ENCODE results near the gene OR10G8.

The OR10G8 gene

GRCh38 chr11:124071623-124071948 lies 45.0 kb downstream of the OR10G8 start:
- TF ChIP-seq POU6F1 (CRISPR knock-in tag; IDR thresholded peaks at IDR 0.05; ENCODE audit: borderline replicate concordance, low read depth) (no peak), ISL1 (CRISPR knock-in tag; IDR thresholded peaks at IDR 0.05) (no peak), CSDC2 (CRISPR knock-in tag; IDR thresholded peaks at IDR 0.05) (no peak), ZNF70 (CRISPR knock-in tag; IDR thresholded peaks at IDR 0.05) (no peak), ZFP3 (CRISPR knock-in tag; IDR thresholded peaks at IDR 0.05) (no peak), CSRNP3 (CRISPR knock-in tag; IDR thresholded peaks at IDR 0.05) (no peak), CREB5 (CRISPR knock-in tag; IDR thresholded peaks at IDR 0.05; ENCODE audit: low read depth) (no peak), BACH2 (CRISPR knock-in tag; IDR thresholded peaks at IDR 0.05; ENCODE audit: borderline replicate concordance) (no peak), RARB (CRISPR knock-in tag; IDR thresholded peaks at IDR 0.05) (no peak)
- ATAC-seq = no peak

- no peak for ATAC-seq
- TF ChIP-seq SNAI2 (CRISPR knock-in tag; IDR thresholded peaks at IDR 0.05) (no peak), ZC3H10 (CRISPR knock-in tag; IDR thresholded peaks at IDR 0.05) (no peak), CSRNP3 (CRISPR knock-in tag; IDR thresholded peaks at IDR 0.05) (no peak), TSHZ2 (CRISPR knock-in tag; IDR thresholded peaks at IDR 0.05) (no peak), ZFP3 (CRISPR knock-in tag; IDR thresholded peaks at IDR 0.05) (no peak), OSR1 (CRISPR knock-in tag; IDR thresholded peaks at IDR 0.05) (no peak), ISL1 (CRISPR knock-in tag; IDR thresholded peaks at IDR 0.05) (no peak)
Measured at GRCh38 chr11:124072147-124072546, 45.5 kb downstream of the OR10G8 start.

GRCh38 chr11:124074554-124074953 lies 48.0 kb downstream of the OR10G8 start:
- TF ChIP-seq ISL1 (CRISPR knock-in tag; IDR thresholded peaks at IDR 0.05) (no peak), SNAI2 (CRISPR knock-in tag; IDR thresholded peaks at IDR 0.05) (no peak), ESRRG (CRISPR knock-in tag; IDR thresholded peaks at IDR 0.05) (no peak)
- ATAC-seq = no peak

- ATAC-seq = no peak
Measured at GRCh38 chr11:124075492-124075840, 48.9 kb downstream of the OR10G8 start.

GRCh38 chr11:124075841-124076651 lies 49.4 kb downstream of the OR10G8 start:
- peak; percentile 90 for ATAC-seq
- no peak for TF ChIP-seq CSRNP3 (CRISPR knock-in tag; IDR thresholded peaks at IDR 0.05)

More at GRCh38 chr11:124075492-124075840, 48.9 kb downstream of the OR10G8 start:
- TF ChIP-seq ZNF8 (CRISPR knock-in tag; IDR thresholded peaks at IDR 0.05) = no peak
- TF ChIP-seq OSR1 (CRISPR knock-in tag; IDR thresholded peaks at IDR 0.05) = no peak
- TF ChIP-seq ZC3H10 (CRISPR knock-in tag; IDR thresholded peaks at IDR 0.05) = no peak
- no peak for TF ChIP-seq ZFP30 (CRISPR knock-in tag; IDR thresholded peaks at IDR 0.05)

All from SK-N-SH treated with all-trans-retinoic acid at 6 μM for 48 hours (cell line).